OCI-LY7 (cell line): ENCODE measurements around the gene NOL8. TPM values are rescaled to one million over a fixed set of nuclear protein-coding genes. Genes with fewer than 3 reads are reported as not detected.

ENCODE experiments used
- BruUV-seq: library from RNA; stranded (reverse); fragments of 400-500 nt; replicated peaks from 2 replicates; lab custom pipeline; 2021; lab: Mats Ljungman, UMichigan
- CTCF ChIA-PET: fragments of 300-600 bp; sonication (Branson Sonifier 250); formaldehyde crosslinking; loops from one replicate; lab custom pipeline; 2022; ENCODE audit warnings: antibody characterized with exemption; ENCODE audit not compliant: unreplicated experiment; lab: Charles Lee
- POLR2A ChIA-PET: fragments of 300-600 bp; sonication (Branson Sonifier 250); formaldehyde crosslinking; loops from one replicate; lab custom pipeline; 2022; ENCODE audit warnings: antibody characterized with exemption; lab: Charles Lee
- DNase-seq: peaks from one replicate; pipeline ENCODE4 v3.0.0-alpha.2; 2015; ENCODE audit warnings: low spot score
- H2AFZ ChIP-seq: fragments of 200-600 bp; sonication (generic), shearing (Covaris generic); 2 replicates; pipeline ENCODE4 v1.6.1; 2014; ENCODE audit warnings: mild to moderate bottlenecking, antibody characterized with exemption, low read length, moderate library complexity
- H3K27ac ChIP-seq: fragments of 200-600 bp; sonication (generic); 2 replicates; pipeline ENCODE4 v1.5.1; 2014; ENCODE audit warnings: mixed run types, low read depth, mild to moderate bottlenecking, moderate library complexity, low read length, inconsistent platforms; ENCODE audit not compliant: poor library complexity, severe bottlenecking
- H3K36me3 ChIP-seq: fragments of 200-600 bp; sonication (generic); 2 replicates; pipeline ENCODE4 v1.6.1; 2014; ENCODE audit warnings: mild to moderate bottlenecking, antibody characterized with exemption, low read length, moderate library complexity, mixed read lengths; ENCODE audit not compliant: insufficient read depth
- H3K4me1 ChIP-seq: fragments of 200-600 bp; sonication (generic); 2 replicates; pipeline ENCODE4 v1.5.1; 2014; ENCODE audit warnings: mild to moderate bottlenecking, low read length; ENCODE audit not compliant: insufficient read depth, poor library complexity, severe bottlenecking
- H3K4me2 ChIP-seq: fragments of 200-600 bp; sonication (generic); 2 replicates; pipeline ENCODE4 v1.6.1; 2014; ENCODE audit warnings: mild to moderate bottlenecking, low read length
- H3K4me3 ChIP-seq: fragments of 200-600 bp; sonication (generic); 2 replicates; pipeline ENCODE4 v1.5.1; 2014; ENCODE audit warnings: mild to moderate bottlenecking, low read depth, low read length; ENCODE audit not compliant: poor library complexity, severe bottlenecking
- H3K79me2 ChIP-seq: fragments of 200-600 bp; sonication (generic); 2 replicates; pipeline ENCODE4 v1.6.1; 2016; ENCODE audit warnings: low read depth, mild to moderate bottlenecking, low read length, moderate library complexity, mixed read lengths; ENCODE audit not compliant: insufficient read depth
- H3K9me2 ChIP-seq: fragments of 200-600 bp; sonication (generic); 2 replicates; pipeline ENCODE4 v1.6.1; 2016; ENCODE audit warnings: mild to moderate bottlenecking, low read length, mixed read lengths; ENCODE audit not compliant: insufficient read depth
- H3K9me3 ChIP-seq: fragments of 200-600 bp; sonication (generic); 2 replicates; pipeline ENCODE4 v1.6.1; 2014; ENCODE audit warnings: mild to moderate bottlenecking, mixed run types, low read length, mixed read lengths
- H4K20me1 ChIP-seq: fragments of 200-600 bp; sonication (generic); 2 replicates; pipeline ENCODE4 v1.6.1; 2014; ENCODE audit warnings: mild to moderate bottlenecking, antibody characterized with exemption, low read length, moderate library complexity, mixed read lengths; ENCODE audit not compliant: insufficient read depth
- EZH2phosphoT487 ChIP-seq: fragments of 200-600 bp; sonication (generic); IDR thresholded peaks from 2 replicates; pipeline ENCODE4 v1.6.1; 2018; ENCODE audit warnings: low read depth, borderline replicate concordance, mild to moderate bottlenecking, mixed run types, antibody characterized with exemption, low read length, moderate library complexity, mixed read lengths
- intact Hi-C: fragments of 100-400 bp; cut with micrococcal nuclease; formaldehyde crosslinking; loops from one replicate; pipeline ENCODE4 v1.10.0; 2022; ENCODE audit not compliant: unreplicated experiment
- total RNA-seq, 2 experiments: library from RNA; depleted of rRNA in 1 of 2; stranded (reverse); fragments of >200 nt in 1 of 2; shearing (Covaris generic) in 1 of 2; gene quantifications; 2 replicates each; pipeline ENCODE4 v1.2.3, GENCODE V29; 2014 to 2022
- TF ChIP-seq, protein P1 (sequence below): fragments of 200-600 bp; sonication (generic); conservative IDR thresholded peaks from 2 replicates; pipeline ENCODE4 v1.5.1; 2014; ENCODE audit warnings: mild to moderate bottlenecking, antibody characterized with exemption, low read length, moderate library complexity, mixed read lengths

NOL8 gene
- total RNA-seq, 2 experiments from 2014 or later: 29.3 to 63.6 TPM

GRCh38 chr9:92295827-92296258, 29.3 kb downstream of the NOL8 start:
- TF ChIP-seq EZH2phosphoT487: no peak
- TF ChIP-seq, protein P1, sequence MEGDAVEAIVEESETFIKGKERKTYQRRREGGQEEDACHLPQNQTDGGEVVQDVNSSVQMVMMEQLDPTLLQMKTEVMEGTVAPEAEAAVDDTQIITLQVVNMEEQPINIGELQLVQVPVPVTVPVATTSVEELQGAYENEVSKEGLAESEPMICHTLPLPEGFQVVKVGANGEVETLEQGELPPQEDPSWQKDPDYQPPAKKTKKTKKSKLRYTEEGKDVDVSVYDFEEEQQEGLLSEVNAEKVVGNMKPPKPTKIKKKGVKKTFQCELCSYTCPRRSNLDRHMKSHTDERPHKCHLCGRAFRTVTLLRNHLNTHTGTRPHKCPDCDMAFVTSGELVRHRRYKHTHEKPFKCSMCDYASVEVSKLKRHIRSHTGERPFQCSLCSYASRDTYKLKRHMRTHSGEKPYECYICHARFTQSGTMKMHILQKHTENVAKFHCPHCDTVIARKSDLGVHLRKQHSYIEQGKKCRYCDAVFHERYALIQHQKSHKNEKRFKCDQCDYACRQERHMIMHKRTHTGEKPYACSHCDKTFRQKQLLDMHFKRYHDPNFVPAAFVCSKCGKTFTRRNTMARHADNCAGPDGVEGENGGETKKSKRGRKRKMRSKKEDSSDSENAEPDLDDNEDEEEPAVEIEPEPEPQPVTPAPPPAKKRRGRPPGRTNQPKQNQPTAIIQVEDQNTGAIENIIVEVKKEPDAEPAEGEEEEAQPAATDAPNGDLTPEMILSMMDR: no peak
- no peaks in the 10 kb centered on the region for H3K9me3 ChIP-seq
- no TSS peak for BruUV-seq
- H4K20me1 ChIP-seq: peaks cover 19% of the 10 kb centered on the region; the same call in 1 of the 2 replicates
- H3K79me2 ChIP-seq: peaks cover 73% of the 10 kb centered on the region
- peaks cover 74% of the 10 kb centered on the region for H3K4me1 ChIP-seq
- POLR2A ChIA-PET: interaction anchor here (1.5 to 2.4 kb wide), 2 partner anchors 14 to 31 kb away, joined by 4 to 6 read pairs; partner anchors contain the start of gene CENPP
- no peaks in the 10 kb centered on the region for H3K9me2 ChIP-seq
- peak overlapping the region; percentile 92 for H3K4me2 ChIP-seq
- H3K36me3 ChIP-seq: peaks cover 68% of the 10 kb centered on the region
- peak; percentile 74 for DNase-seq
- intact Hi-C loops: no loop called here
- H3K4me3 ChIP-seq: no peak overlapping the region
- H3K27ac ChIP-seq: peak overlapping the region; percentile 92
- no peak overlapping the region for H2AFZ ChIP-seq
- CTCF ChIA-PET: no interaction called here

GRCh38 chr9:92295240-92295790, 29.8 kb downstream of the NOL8 start:
- DNase-seq: no peak
- BruUV-seq: no TSS peak
- Histone ChIP-seq H4K20me1 (peaks cover 24% of the 10 kb centered on the region; the same call in 1 of the 2 replicates), H3K4me3 (peak overlapping the region; percentile 91), H3K4me1 (peaks cover 76% of the 10 kb centered on the region), H3K79me2 (peaks cover 78% of the 10 kb centered on the region), H3K9me2 (no peaks in the 10 kb centered on the region), H3K27ac (peak overlapping the region; percentile 92), H3K36me3 (peaks cover 68% of the 10 kb centered on the region), H3K9me3 (no peaks in the 10 kb centered on the region), H3K4me2 (peak overlapping the region; percentile 92), H2AFZ (no peak overlapping the region)
- CTCF ChIA-PET: no interaction called here
- POLR2A ChIA-PET: interaction anchor here (0.5 to 2.4 kb wide), 3 partner anchors 14 to 248 kb away, joined by 3 to 6 read pairs (median 4); partner anchors contain the start of gene CENPP
- TF ChIP-seq, protein P1: no peak
- TF ChIP-seq EZH2phosphoT487: no peak
- intact Hi-C loops: no loop called here

DNA sequence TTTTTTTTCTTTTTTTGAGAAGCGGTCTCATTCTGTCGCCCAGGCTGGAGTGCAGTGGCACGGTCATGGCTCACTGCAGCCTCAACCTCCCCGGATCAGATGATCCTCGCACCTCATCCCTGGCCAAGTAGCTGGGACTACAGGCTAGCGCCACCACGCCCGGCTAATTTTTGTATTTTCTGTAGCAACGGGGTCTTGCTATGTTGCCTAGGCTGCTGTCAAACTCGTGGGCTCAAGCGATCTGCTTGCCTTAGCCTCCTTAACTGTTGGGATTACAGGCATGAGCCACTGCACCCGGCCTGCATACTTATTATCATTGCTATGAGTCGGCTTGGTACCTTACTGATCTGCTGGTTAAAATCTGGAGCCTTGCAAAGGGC, 30.9 kb downstream of the NOL8 start:
- peak; percentile 52 for DNase-seq
- no peaks in the 10 kb centered on the region for H3K9me2 ChIP-seq
- H3K27ac ChIP-seq: peak overlapping the region; percentile 92
- H3K36me3 ChIP-seq: peaks cover 68% of the 10 kb centered on the region
- H3K79me2 ChIP-seq: peaks cover 80% of the 10 kb centered on the region
- no TSS peak for BruUV-seq
- H2AFZ ChIP-seq: peak overlapping the region; percentile 54; the same call in 1 of the 2 replicates
- H3K4me3 ChIP-seq: peak overlapping the region; percentile 91
- ChIA-PET CTCF (interaction anchor here (0.6 kb wide), 1 partner anchor 40 kb away, joined by 3 read pairs; no protein-coding TSS in a partner anchor), POLR2A (interaction anchor here (1.5 kb wide), 1 partner anchor 13 kb away, joined by 4 read pairs; no protein-coding TSS in a partner anchor)
- H3K9me3 ChIP-seq: no peaks in the 10 kb centered on the region; the same call in 1 of the 2 replicates
- H4K20me1 ChIP-seq: peaks cover 32% of the 10 kb centered on the region
- peaks cover 69% of the 10 kb centered on the region for H3K4me1 ChIP-seq
- TF ChIP-seq EZH2phosphoT487: no peak
- TF ChIP-seq, protein P1: no peak
- H3K4me2 ChIP-seq: peak overlapping the region; percentile 92
- intact Hi-C loops: no loop called here
